Measurements from ENCODE around the gene AAGAB. TPM values are rescaled to one million over a fixed set of nuclear protein-coding genes. Genes with fewer than 3 reads are reported as not detected.
A peak's percentile ranks its signal among the peaks of the same experiment; 100 is the strongest.

Gene AAGAB
- total RNA-seq, 1 donor from 2014 or later, result 38.5 TPM

DNA sequence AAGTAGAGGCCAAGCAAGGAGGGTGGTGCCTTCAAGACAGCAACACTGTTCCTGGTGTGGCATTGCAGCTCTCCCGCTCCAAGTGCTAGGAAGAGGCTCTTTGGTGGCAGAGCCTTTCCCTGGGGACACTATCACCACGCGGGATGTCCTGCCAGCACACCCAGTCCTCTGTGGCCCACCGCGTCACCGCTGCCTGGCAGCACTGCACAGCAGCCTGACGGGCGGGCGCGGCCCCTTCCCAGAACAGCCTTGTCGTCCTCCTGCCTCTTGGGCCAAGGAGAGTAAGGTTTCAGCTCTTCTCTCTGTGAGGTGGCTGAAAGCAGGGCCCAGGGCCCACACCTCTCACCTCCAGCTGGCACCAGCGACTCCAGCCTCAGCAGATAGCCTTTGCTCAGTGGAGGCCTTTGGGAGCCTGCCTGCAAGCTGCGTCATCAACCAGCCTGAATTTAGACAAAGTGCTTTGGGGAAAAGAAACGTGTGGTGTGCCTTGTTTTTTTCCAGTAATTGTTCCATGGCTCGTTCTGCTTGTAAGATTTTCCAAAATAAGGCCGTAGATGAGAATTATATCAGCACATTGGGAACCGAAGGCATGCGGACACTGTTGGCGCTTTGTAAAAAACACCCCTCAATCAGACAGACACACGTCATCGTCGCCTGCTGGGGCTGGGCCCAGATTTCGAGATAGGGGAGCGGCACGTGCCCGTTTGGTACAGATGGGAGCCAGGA is 65.0 kb downstream of the AAGAB start:
- no peak for DNase-seq (ENCODE audit: low read depth in 2 of 2)

GRCh38 chr15:67188551-67189218 is 65.8 kb downstream of the AAGAB start:
- no peak for DNase-seq (ENCODE audit: low read depth in 2 of 2)

DNA sequence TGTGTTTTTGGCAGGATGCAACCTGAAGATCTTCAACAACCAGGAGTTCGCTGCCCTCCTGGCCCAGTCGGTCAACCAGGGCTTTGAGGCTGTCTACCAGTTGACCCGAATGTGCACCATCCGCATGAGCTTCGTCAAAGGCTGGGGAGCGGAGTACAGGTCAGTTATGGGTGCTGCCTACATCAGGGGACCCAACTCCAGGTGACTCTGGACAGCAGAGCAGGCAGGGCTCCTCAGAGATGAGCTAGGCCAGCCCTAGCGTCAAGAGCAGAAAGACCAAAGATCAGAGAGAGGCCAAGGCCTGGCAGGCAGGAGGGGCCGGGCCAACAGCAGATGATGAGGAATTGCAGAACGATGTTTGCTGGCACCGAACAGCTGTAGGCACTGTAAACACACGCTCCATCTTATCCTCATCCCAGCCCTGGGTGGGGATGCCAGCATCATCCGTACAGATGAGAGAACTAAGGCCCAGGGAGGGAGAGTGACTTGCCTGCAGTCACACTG is 67.1 kb downstream of the AAGAB start:
- DNase-seq (ENCODE audit: low read depth in 2 of 2), result no peak

GRCh38 chr15:67186688-67187087 is 67.8 kb downstream of the AAGAB start:
- no peak for DNase-seq (ENCODE audit: low read depth in 2 of 2)

DNA sequence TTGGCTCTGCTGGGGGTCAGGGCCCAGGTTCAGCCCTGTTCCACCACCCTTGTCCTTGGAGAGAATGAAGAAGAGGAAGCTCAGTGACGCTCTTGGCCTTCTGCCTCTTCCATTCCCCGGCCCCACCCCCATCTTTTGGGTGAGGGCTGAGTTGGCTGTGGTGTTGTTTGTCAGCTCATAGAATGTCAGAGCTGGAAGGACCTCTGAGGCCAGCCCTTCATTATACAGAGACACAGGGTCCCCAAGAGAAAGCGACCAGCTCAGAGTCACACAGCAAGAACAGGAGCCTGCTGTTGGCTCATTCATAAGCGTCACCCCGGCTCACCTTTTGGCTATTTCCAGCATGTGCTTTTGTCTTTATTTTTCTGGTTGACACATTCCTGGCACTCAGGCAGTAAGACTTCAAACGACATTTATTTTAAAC is 68.2 kb downstream of the AAGAB start:
- DNase-seq (ENCODE audit: low read depth in 2 of 2), result no peak

- DNase-seq (ENCODE audit: low read depth in 2 of 2), result no peak
These were observed 68.7 kb downstream of the AAGAB start for GRCh38 chr15:67185621-67186225.

- no peak for DNase-seq (ENCODE audit: low read depth in 2 of 2)
These were observed 69.4 kb downstream of the AAGAB start for GRCh38 chr15:67185051-67185450.

DNA sequence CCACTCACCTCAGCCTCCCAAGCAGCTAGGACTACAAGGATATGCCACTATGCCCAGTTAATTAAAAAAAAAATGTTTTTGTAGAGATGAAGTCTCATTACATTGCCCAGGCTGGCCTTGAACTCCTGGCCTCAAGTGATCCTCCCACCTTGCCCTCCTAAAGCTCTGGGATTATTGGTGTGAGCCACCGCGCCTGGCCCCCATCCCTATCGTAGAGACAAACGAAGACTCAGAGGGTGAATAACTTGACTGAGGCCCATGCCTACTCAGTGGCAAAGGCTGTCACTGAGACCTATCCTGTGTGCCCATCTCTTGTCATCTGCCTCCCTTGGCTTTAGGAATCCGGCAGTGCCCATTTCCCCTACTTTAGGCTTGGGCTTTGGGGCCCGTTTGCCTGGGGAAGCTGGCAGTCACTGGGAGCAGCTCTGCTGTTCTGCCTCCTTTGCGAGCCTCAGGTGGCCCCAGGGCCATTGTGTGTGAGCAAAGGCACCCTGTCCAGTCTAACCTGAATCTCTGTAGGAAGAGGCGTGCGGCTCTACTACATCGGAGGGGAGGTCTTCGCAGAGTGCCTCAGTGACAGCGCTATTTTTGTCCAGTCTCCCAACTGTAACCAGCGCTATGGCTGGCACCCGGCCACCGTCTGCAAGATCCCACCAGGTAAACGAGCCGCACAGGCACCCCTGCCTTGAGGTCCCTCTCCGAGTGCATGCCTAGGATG is 70.1 kb downstream of the AAGAB start:
- DNase-seq (ENCODE audit: low read depth in 2 of 2), result no peak

GRCh38 chr15:67183443-67184169 is 70.9 kb downstream of the AAGAB start:
- no peak for DNase-seq (ENCODE audit: low read depth in 2 of 2)

DNA sequence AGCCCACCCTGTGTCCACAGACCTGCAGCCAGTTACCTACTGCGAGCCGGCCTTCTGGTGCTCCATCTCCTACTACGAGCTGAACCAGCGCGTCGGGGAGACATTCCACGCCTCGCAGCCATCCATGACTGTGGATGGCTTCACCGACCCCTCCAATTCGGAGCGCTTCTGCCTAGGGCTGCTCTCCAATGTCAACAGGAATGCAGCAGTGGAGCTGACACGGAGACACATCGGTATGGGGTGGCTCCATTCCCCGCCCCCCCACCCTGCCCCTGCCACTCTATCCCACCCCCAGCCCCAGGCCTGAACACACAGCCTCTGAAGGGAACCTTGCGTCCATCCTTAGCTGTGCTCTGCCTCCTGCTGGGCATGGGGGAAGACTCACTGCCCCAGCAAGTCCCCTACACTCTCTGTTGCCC is 73.2 kb downstream of the AAGAB start:
- no peak for DNase-seq (ENCODE audit: low read depth in 2 of 2)

DNA sequence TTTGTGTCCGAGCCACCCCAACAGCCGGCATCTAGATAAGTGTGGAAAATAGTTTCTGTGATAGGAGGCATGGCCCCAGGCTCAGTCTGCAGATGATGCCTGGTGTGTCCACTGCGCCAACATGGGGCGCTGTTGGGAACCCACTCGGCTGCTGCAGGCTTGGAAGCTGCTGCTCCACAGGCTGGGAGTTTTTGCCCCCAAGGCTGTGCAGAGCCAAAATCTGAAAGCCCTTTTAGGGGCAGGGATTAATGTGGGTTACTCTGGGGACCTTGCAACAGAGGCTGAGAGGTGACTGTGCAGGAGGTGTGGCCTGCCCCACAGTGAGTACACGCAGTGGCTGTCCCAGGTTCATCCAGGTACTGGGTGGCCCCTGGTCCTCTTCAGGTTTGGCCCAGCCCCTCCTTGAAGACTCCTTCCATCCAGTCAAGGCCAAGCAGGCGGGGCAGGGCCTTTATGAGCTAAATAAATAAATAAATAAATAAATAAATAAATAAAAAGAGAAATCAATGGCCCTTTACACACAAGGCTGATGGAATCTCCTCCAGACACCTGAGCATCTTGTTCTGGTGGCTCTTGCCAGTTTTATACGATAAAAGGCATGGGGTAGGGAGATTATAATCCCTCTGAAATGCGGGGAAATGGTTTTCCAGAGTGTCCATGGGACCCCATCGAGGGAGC is 73.8 kb downstream of the AAGAB start:
- DNase-seq (ENCODE audit: low read depth in 2 of 2), result no peak

- no peak for DNase-seq (ENCODE audit: low read depth in 2 of 2)
These were observed 74.4 kb downstream of the AAGAB start for GRCh38 chr15:67180035-67180434.

GRCh38 chr15:67179411-67179995 is 75.0 kb downstream of the AAGAB start:
- no peak for DNase-seq (ENCODE audit: low read depth in 2 of 2)

DNA sequence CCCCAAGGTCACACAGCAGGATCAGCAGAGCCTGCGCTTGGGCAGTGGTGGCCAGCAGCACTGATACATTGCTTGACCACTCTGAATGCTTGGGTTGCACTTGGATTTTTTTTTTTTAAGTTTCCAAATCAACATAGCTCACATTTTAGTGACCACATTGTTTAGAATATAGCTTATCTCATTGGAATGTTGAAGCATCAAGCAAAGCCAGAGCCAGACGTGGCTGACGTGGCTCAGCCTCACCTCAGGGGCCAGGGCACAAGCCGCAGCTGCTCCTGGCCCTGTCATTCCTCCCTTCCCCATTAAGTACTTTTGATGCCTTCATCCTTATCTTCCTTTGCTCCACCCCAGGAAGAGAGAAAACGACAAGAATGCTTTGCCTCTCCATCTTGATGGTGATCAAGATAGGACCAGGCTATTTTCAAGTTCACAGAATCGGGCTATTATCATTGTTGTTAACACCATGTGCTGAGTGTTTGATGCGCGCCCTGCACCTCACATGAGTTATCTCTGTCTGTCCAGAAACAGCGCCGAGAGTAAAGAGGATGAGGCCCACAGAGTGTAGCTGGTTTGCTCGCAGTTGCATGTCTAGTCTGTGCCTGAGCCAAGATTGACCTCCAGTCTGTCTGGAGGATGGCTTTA is 75.8 kb downstream of the AAGAB start:
- DNase-seq (ENCODE audit: low read depth in 2 of 2), result peak in 1 of 2 donors; percentile 86

GRCh38 chr15:67177752-67178151 is 76.7 kb downstream of the AAGAB start:
- no peak for DNase-seq (ENCODE audit: low read depth in 2 of 2)

GRCh38 chr15:67176195-67176971 is 78.1 kb downstream of the AAGAB start:
- no peak for DNase-seq (ENCODE audit: low read depth in 2 of 2)

DNA sequence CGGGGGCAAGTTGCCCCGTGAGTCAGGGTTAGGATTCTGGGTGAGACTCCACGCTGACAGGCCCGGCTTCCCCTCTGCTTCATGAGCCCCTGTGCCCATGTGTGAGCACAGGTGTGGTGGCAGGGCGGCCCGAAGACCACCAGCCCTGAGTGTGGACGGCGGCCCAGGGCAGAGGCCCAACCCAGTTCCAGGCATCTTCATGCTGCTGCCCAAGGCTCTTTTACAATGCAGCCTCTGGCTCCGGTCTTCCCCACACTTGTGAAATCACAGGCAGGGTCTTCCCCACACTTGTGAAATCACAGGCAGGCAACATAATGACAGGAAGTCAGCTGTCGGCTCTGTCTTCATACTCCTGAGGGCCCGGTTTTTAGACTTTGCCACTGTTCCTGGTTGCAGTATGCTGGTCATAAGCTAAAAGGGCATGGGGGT is 78.8 kb downstream of the AAGAB start:
- peak; percentile 25 to 71 for DNase-seq (ENCODE audit: low read depth in 2 of 2)

GRCh38 chr15:67174864-67175573 is 79.4 kb downstream of the AAGAB start:
- peak; percentile 63 to 97 for DNase-seq (ENCODE audit: low read depth in 2 of 2)
